Mesendoderm (in vitro differentiated cells): Measurements from ENCODE around the gene PHF11.
"Not testable (repeated sequence)": the region's sequence is repeated elsewhere in the genome, so short reads cannot be mapped to it uniquely, and the experiment has no call there.

Experiments
- DNase-seq: peaks from one replicate; pipeline ENCODE4 v3.0.0; 2013
- H2AK5ac ChIP-seq: 2 replicates; pipeline ENCODE4 v1.6.1; 2013; ENCODE audit warnings: low read length, inconsistent platforms
- H2BK120ac ChIP-seq: 2 replicates; pipeline ENCODE4 v1.6.1; 2013; ENCODE audit warnings: low read depth, mild to moderate bottlenecking, low read length, moderate library complexity, mixed read lengths
- H2BK15ac ChIP-seq: replicated peaks from 2 replicates; pipeline ENCODE4 v1.6.1; 2013; ENCODE audit warnings: low read depth, mild to moderate bottlenecking, moderate library complexity
- H2BK5ac ChIP-seq: 2 replicates; pipeline ENCODE4 v1.6.1; 2013; ENCODE audit warnings: low read length, inconsistent platforms
- H3K18ac ChIP-seq: 2 replicates; pipeline ENCODE4 v1.6.1; 2013; ENCODE audit warnings: mild to moderate bottlenecking, low read length, mixed read lengths
- H3K23ac ChIP-seq: one replicate; pipeline ENCODE4 v1.6.1; 2013; ENCODE audit warnings: low read length
- H3K27ac ChIP-seq: 2 replicates; pipeline ENCODE4 v1.5.1; 2013; ENCODE audit warnings: low read depth, mild to moderate bottlenecking, inconsistent platforms, low read length, moderate library complexity
- H3K27me3 ChIP-seq: 2 replicates; pipeline ENCODE4 v1.6.1; 2013; ENCODE audit warnings: low read length, control low read depth, mild to moderate bottlenecking, inconsistent platforms; ENCODE audit not compliant: insufficient read depth, poor library complexity
- H3K36me3 ChIP-seq: 2 replicates; pipeline ENCODE4 v1.6.1; 2013; ENCODE audit warnings: low read length, inconsistent platforms; ENCODE audit not compliant: control insufficient read depth, insufficient read depth
- H3K4ac ChIP-seq: one replicate; pipeline ENCODE4 v1.6.1; 2013; ENCODE audit warnings: low read depth, mild to moderate bottlenecking, low read length, moderate library complexity
- H3K4me1 ChIP-seq: 2 replicates; pipeline ENCODE4 v1.6.1; 2013; ENCODE audit warnings: low read depth, low read length, inconsistent platforms; ENCODE audit not compliant: control insufficient read depth
- H3K4me2 ChIP-seq: 2 replicates; pipeline ENCODE4 v1.6.1; 2013; ENCODE audit warnings: low read length
- H3K4me3 ChIP-seq: 2 replicates; pipeline ENCODE4 v1.5.1; 2013; ENCODE audit warnings: mild to moderate bottlenecking, low read length
- H3K56ac ChIP-seq: one replicate; pipeline ENCODE4 v1.6.1; 2013; ENCODE audit warnings: low read length
- H3K79me1 ChIP-seq: 2 replicates; pipeline ENCODE4 v1.6.1; 2013; ENCODE audit warnings: low read length, inconsistent platforms
- H3K79me2 ChIP-seq: 2 replicates; pipeline ENCODE4 v1.6.1; 2013; ENCODE audit warnings: mild to moderate bottlenecking, low read length; ENCODE audit not compliant: control insufficient read depth, insufficient read depth
- H3K9ac ChIP-seq: 2 replicates; pipeline ENCODE4 v1.6.1; 2013; ENCODE audit warnings: low read length, inconsistent platforms
- H4K5ac ChIP-seq: one replicate; pipeline ENCODE4 v1.6.1; 2013; ENCODE audit warnings: low read length
- H4K8ac ChIP-seq: one replicate; pipeline ENCODE4 v1.6.1; 2013; ENCODE audit warnings: low read depth, mild to moderate bottlenecking, control low read depth, low read length, moderate library complexity
- WGBS: extraction: QIAGEN DNeasy Blood & Tissue Kit; methylation state at CpG from one replicate; pipeline ENCODE4 v1.1.7; 2013; ENCODE audit warnings: low lambda C conversion rate, missing lambda C conversion rate; ENCODE audit not compliant: insufficient coverage; ENCODE audit errors: extremely low coverage; 5-methylcytosine and 5-hydroxymethylcytosine counted together

PHF11 gene

GRCh38 chr13:49565461-49565860 is 69.7 kb downstream of the PHF11 start:
- not testable (repeated sequence) for H3K79me2 ChIP-seq, H3K23ac ChIP-seq, H2BK120ac ChIP-seq, H2AK5ac ChIP-seq, H3K27ac ChIP-seq, H3K4ac ChIP-seq, H3K9ac ChIP-seq, DNase-seq, H3K36me3 ChIP-seq, H4K8ac ChIP-seq, H2BK15ac ChIP-seq, H3K4me1 ChIP-seq, H3K4me3 ChIP-seq, H3K56ac ChIP-seq, H3K79me1 ChIP-seq, H3K18ac ChIP-seq, H3K27me3 ChIP-seq, H2BK5ac ChIP-seq, H3K4me2 ChIP-seq, H4K5ac ChIP-seq
- no CpG with 5 or more reads among the region's 25 CpGs for WGBS

- H3K4me1 ChIP-seq: no peaks in the 10 kb centered on the region
- H4K5ac ChIP-seq: no peak overlapping the region
- no peaks in the 10 kb centered on the region for H3K79me2 ChIP-seq
- H3K36me3 ChIP-seq: peaks cover 2% of the 10 kb centered on the region
- no peak overlapping the region for H3K27ac ChIP-seq
- H3K23ac ChIP-seq: no peak overlapping the region
- no peak overlapping the region for H3K4me2 ChIP-seq
- H4K8ac ChIP-seq: no peak overlapping the region
- no peak overlapping the region for H3K4me3 ChIP-seq
- no peak overlapping the region for H3K4ac ChIP-seq
- no peaks in the 10 kb centered on the region for H3K27me3 ChIP-seq
- no CpG with 5 or more reads among the region's 4 CpGs for WGBS
- no peak overlapping the region for H2BK5ac ChIP-seq
- no peak overlapping the region for H3K56ac ChIP-seq
- no peak overlapping the region for H2BK15ac ChIP-seq
- H3K9ac ChIP-seq: no peak overlapping the region
- H3K18ac ChIP-seq: no peak overlapping the region
- H2AK5ac ChIP-seq: no peak overlapping the region
- no peak overlapping the region for H2BK120ac ChIP-seq
- DNase-seq: no peak
- H3K79me1 ChIP-seq: peaks cover 4% of the 10 kb centered on the region
These were observed 70.7 kb downstream of the PHF11 start for GRCh38 chr13:49566461-49566860.

- Histone ChIP-seq H4K5ac (no peak overlapping the region), H3K9ac (no peak overlapping the region), H2BK120ac (no peak overlapping the region), H2BK5ac (no peak overlapping the region), H3K4ac (no peak overlapping the region), H3K36me3 (peaks cover 2% of the 10 kb centered on the region), H3K23ac (no peak overlapping the region), H3K27ac (no peak overlapping the region), H3K79me2 (no peaks in the 10 kb centered on the region), H3K4me3 (no peak overlapping the region), H2BK15ac (no peak overlapping the region), H4K8ac (no peak overlapping the region), H3K4me1 (no peaks in the 10 kb centered on the region), H2AK5ac (no peak overlapping the region), H3K27me3 (no peaks in the 10 kb centered on the region), H3K79me1 (peaks cover 5% of the 10 kb centered on the region), H3K56ac (no peak overlapping the region), H3K4me2 (no peak overlapping the region), H3K18ac (no peak overlapping the region)
- DNase-seq: peak; percentile 8
- no CpG with 5 or more reads among the region's 5 CpGs for WGBS
These were observed 71.7 kb downstream of the PHF11 start for GRCh38 chr13:49567491-49567890.

- no peak overlapping the region for H3K18ac ChIP-seq
- H2BK15ac ChIP-seq: no peak overlapping the region
- no peak overlapping the region for H3K4ac ChIP-seq
- WGBS: no CpG with 5 or more reads among the region's 1 CpG
- H3K79me2 ChIP-seq: no peaks in the 10 kb centered on the region
- no peak overlapping the region for H3K27ac ChIP-seq
- no peak overlapping the region for H2BK120ac ChIP-seq
- no peak overlapping the region for H4K5ac ChIP-seq
- no peak overlapping the region for H3K56ac ChIP-seq
- H3K36me3 ChIP-seq: peaks cover 2% of the 10 kb centered on the region
- no peak overlapping the region for H3K4me2 ChIP-seq
- H3K27me3 ChIP-seq: no peaks in the 10 kb centered on the region
- no peak overlapping the region for H2AK5ac ChIP-seq
- no peak overlapping the region for H3K23ac ChIP-seq
- no peak overlapping the region for H2BK5ac ChIP-seq
- no peak overlapping the region for H3K4me3 ChIP-seq
- no peaks in the 10 kb centered on the region for H3K4me1 ChIP-seq
- H3K79me1 ChIP-seq: peaks cover 5% of the 10 kb centered on the region
- H3K9ac ChIP-seq: no peak overlapping the region
- no peak overlapping the region for H4K8ac ChIP-seq
- DNase-seq: no peak
These were observed 74.4 kb downstream of the PHF11 start for GRCh38 chr13:49569993-49570689.

GRCh38 chr13:49571299-49572240 is 75.8 kb downstream of the PHF11 start:
- Histone ChIP-seq H3K79me1 (peaks cover 5% of the 10 kb centered on the region), H4K8ac (no peak overlapping the region), H4K5ac (no peak overlapping the region), H3K4ac (no peak overlapping the region), H3K4me3 (no peak overlapping the region), H3K23ac (no peak overlapping the region), H3K27ac (no peak overlapping the region), H2BK5ac (no peak overlapping the region), H3K9ac (no peak overlapping the region), H2AK5ac (no peak overlapping the region), H3K27me3 (no peaks in the 10 kb centered on the region), H3K79me2 (no peaks in the 10 kb centered on the region), H2BK15ac (no peak overlapping the region), H3K36me3 (peaks cover 2% of the 10 kb centered on the region), H3K4me2 (no peak overlapping the region), H3K4me1 (no peaks in the 10 kb centered on the region), H2BK120ac (no peak overlapping the region), H3K18ac (no peak overlapping the region), H3K56ac (no peak overlapping the region)
- DNase-seq: no peak
- WGBS: no CpG with 5 or more reads among the region's 8 CpGs
